ENCODE data around the gene DMRT1. TPM values are rescaled to one million over a fixed set of nuclear protein-coding genes. Genes with fewer than 3 reads are reported as not detected.
A peak's percentile ranks its signal among the peaks of the same experiment; 100 is the strongest.

The DMRT1 gene
- total and polyA plus RNA-seq, 9 of the 15 experiments (the other 6 are each of a cell fraction or from before 2014, with no cell fraction given): not detected

DNA sequence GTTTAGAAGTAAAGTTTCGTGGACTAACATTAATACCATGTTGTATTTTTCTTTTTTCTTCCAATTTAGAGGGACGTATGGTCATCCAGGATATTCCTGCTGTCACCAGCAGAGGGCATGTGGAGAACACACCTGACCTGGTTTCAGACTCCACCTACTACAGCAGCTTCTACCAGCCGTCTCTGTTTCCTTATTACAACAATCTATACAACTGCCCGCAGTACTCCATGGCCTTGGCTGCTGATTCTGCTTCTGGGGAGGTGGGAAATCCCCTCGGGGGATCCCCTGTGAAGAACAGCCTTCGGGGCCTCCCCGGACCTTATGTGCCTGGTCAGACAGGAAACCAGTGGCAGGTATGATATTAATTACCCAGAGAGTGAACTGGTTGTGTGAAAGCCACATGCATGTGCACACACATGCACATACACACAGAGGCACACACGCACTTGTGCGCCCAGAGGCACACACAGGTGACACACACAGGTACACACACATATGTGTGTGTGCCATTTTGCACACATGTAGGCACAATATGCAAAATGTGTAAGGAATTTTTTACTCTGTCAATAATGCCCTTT lies 52.4 kb downstream of the DMRT1 start:
- peak; percentile 69 for TF ChIP-seq SMC3 (conservative IDR thresholded peaks at IDR 0.05; ENCODE audit: insufficient read depth, low read depth, low read length)
- TF ChIP-seq RAD21 (CRISPR knock-in tag; conservative IDR thresholded peaks at IDR 0.05 in 1 of 2, IDR thresholded peaks at IDR 0.05 in 1 of 2): peak; percentile 64 to 67
- TF ChIP-seq, protein P1, sequence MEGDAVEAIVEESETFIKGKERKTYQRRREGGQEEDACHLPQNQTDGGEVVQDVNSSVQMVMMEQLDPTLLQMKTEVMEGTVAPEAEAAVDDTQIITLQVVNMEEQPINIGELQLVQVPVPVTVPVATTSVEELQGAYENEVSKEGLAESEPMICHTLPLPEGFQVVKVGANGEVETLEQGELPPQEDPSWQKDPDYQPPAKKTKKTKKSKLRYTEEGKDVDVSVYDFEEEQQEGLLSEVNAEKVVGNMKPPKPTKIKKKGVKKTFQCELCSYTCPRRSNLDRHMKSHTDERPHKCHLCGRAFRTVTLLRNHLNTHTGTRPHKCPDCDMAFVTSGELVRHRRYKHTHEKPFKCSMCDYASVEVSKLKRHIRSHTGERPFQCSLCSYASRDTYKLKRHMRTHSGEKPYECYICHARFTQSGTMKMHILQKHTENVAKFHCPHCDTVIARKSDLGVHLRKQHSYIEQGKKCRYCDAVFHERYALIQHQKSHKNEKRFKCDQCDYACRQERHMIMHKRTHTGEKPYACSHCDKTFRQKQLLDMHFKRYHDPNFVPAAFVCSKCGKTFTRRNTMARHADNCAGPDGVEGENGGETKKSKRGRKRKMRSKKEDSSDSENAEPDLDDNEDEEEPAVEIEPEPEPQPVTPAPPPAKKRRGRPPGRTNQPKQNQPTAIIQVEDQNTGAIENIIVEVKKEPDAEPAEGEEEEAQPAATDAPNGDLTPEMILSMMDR (IDR thresholded peaks at IDR 0.05 in 2 of 3, conservative IDR thresholded peaks at IDR 0.05 in 1 of 3; ENCODE audit: insufficient read depth in 2 of 3, low read depth in 1 of 3, low read length in 3 of 3): peak; percentile 62 to 72 (median 68)
- TF ChIP-seq, protein P2, sequence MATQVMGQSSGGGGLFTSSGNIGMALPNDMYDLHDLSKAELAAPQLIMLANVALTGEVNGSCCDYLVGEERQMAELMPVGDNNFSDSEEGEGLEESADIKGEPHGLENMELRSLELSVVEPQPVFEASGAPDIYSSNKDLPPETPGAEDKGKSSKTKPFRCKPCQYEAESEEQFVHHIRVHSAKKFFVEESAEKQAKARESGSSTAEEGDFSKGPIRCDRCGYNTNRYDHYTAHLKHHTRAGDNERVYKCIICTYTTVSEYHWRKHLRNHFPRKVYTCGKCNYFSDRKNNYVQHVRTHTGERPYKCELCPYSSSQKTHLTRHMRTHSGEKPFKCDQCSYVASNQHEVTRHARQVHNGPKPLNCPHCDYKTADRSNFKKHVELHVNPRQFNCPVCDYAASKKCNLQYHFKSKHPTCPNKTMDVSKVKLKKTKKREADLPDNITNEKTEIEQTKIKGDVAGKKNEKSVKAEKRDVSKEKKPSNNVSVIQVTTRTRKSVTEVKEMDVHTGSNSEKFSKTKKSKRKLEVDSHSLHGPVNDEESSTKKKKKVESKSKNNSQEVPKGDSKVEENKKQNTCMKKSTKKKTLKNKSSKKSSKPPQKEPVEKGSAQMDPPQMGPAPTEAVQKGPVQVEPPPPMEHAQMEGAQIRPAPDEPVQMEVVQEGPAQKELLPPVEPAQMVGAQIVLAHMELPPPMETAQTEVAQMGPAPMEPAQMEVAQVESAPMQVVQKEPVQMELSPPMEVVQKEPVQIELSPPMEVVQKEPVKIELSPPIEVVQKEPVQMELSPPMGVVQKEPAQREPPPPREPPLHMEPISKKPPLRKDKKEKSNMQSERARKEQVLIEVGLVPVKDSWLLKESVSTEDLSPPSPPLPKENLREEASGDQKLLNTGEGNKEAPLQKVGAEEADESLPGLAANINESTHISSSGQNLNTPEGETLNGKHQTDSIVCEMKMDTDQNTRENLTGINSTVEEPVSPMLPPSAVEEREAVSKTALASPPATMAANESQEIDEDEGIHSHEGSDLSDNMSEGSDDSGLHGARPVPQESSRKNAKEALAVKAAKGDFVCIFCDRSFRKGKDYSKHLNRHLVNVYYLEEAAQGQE (IDR thresholded peaks at IDR 0.05; ENCODE audit: borderline replicate concordance): peak; percentile 63; the same call in 1 of the 2 replicates
- TF ChIP-seq, protein P2 (CRISPR knock-in tag; IDR thresholded peaks at IDR 0.05; ENCODE audit: low read depth): no peak
- TF ChIP-seq ZC3H4 (CRISPR knock-in tag; IDR thresholded peaks at IDR 0.05; ENCODE audit: borderline replicate concordance): no peak
- DNase-seq (ENCODE audit: extremely low read depth in 1 of 4, low spot score in 3 of 4) (peak; percentile 42 to 49 (median 46)), FAIRE-seq (peak; percentile 75), ATAC-seq (peak; percentile 87)
- Histone ChIP-seq H3K4me2 (ENCODE audit: insufficient read depth, low read length) (no peak overlapping the region), H3K27me3 (ENCODE audit: control insufficient read depth in 2 of 2, insufficient read depth in 2 of 2, low read length in 2 of 2) (no peaks in the 10 kb centered on the region; a peak in 1 of 5 replicates), H3K4me1 (replicated peaks in 1 of 2; ENCODE audit: control insufficient read depth in 2 of 2, insufficient read depth in 2 of 2, low read length in 2 of 2) (no peaks in the 10 kb centered on the region), H3K27ac (ENCODE audit: extremely low read depth, low read depth, low read length) (no peak overlapping the region), H3K36me3 (ENCODE audit: control insufficient read depth, insufficient read depth, low read length) (no peaks in the 10 kb centered on the region), H4K20me1 (replicated peaks; ENCODE audit: control insufficient read depth, insufficient read depth, low read length) (no peaks in the 10 kb centered on the region), H3K9me3 (replicated peaks; ENCODE audit: control insufficient read depth, insufficient read depth, low read depth, low read length) (no peaks in the 10 kb centered on the region), H3K9me1 (ENCODE audit: control insufficient read depth, insufficient read depth, low read length) (no peaks in the 10 kb centered on the region), H2AFZ (ENCODE audit: low read depth, low read length) (no peak overlapping the region), H3K9ac (ENCODE audit: insufficient read depth in 1 of 2, low read depth in 2 of 2, low read length in 2 of 2) (no peak overlapping the region), H3K79me2 (ENCODE audit: control insufficient read depth, insufficient read depth, low read length) (no peaks in the 10 kb centered on the region), H3K4me3 (no peak overlapping the region)
- WGBS (ENCODE audit: insufficient coverage, low coverage, missing lambda C conversion rate): 2% methylated on average over 7 of the region's 9 CpGs
- in situ Hi-C loops (cut with MboI): no loop called here
- BruUV-seq (replicated peaks): no TSS peak
- POLR2A ChIA-PET: no interaction called here
- CTCF ChIA-PET (ENCODE audit: low intra/inter-chr PET ratio): interaction anchor here (0.7 kb wide), 1 partner anchor 112 kb away, joined by 3 read pairs; no protein-coding TSS in a partner anchor
- intact Hi-C loops (cut with micrococcal nuclease): no loop called here

Data from K562 (cell line).